K562 (cell line): ENCODE results near the gene IGF1R. TPM values are rescaled to one million over a fixed set of nuclear protein-coding genes. Genes with fewer than 3 reads are reported as not detected.

ENCODE experiments used
- CHD4 ChIP-seq: fragments of 200-600 bp; sonication (generic); IDR thresholded peaks from 3 replicates; pipeline ENCODE4 v1.6.1; 2012; ENCODE audit warnings: low read depth, mild to moderate bottlenecking, mixed read lengths, low read length, inconsistent platforms; ENCODE audit not compliant: insufficient read depth, insufficient replicate concordance, poor library complexity, severe bottlenecking
- ZBTB40 ChIP-seq, 2 experiments: fragments of 450-650 bp in 1 of 2; sonication (generic) in 1 of 2; formaldehyde crosslinking in 1 of 2; IDR thresholded peaks; 2 replicates each; pipeline versions ENCODE4 v1.7.1 to v1.9.0; 2016 to 2022; ENCODE audit warnings: inconsistent platforms in 1 of 2, mild to moderate bottlenecking in 1 of 2, missing genetic modification reagents in 1 of 2
- ZC3H8 ChIP-seq: fragments of 450-650 bp; IDR thresholded peaks from 2 replicates; pipeline ENCODE4 v1.6.1; 2017
- ZNF583 ChIP-seq: fragments of 250-450 bp; sonication (Bioruptor Pico); IDR thresholded peaks from 2 replicates; pipeline ENCODE4 v1.4.0; 2020
- polyA plus RNA-seq, 8 experiments: library from polyadenylated mRNA; depleted of rRNA in 4 of 8; stranded (reverse) in 5 of 8; unstranded in 3 of 8; fragments of >200 nt; fragmentation: Nextera tagmentation in 2 of 8; fragmentation: Illumina TruSeq in 1 of 8; extraction: Ambion mirVana in 2 of 8; extraction: Trizol in 1 of 8; gene quantifications; 2 replicates each; pipeline versions ENCODE4 v1.2.1 to v1.2.3, GENCODE V29; 2011 to 2014; ENCODE audit warnings: inconsistent platforms in 1 of 8, missing spikeins in 1 of 8
- total RNA-seq, 7 experiments: library from RNA; depleted of rRNA in 6 of 7; stranded (reverse); fragments of >200 nt in 6 of 7; fragmentation: Illumina TruSeq in 2 of 7; extraction: Trizol in 2 of 7; gene quantifications; 2 replicates each; pipeline versions ENCODE4 v1.2.1 to v1.2.3, GENCODE V29; 2011 to 2021; ENCODE audit warnings: low replicate concordance in 1 of 7

The IGF1R gene
- total and polyA plus RNA-seq, 9 of the 15 experiments (the other 6 are each of a cell fraction or from before 2014, with no cell fraction given): 0.35 to 8.0 (median 1.6) TPM

- no peak for TF ChIP-seq ZBTB40 (IDR thresholded peaks at IDR 0.05)
- no peak for TF ChIP-seq ZBTB40 (CRISPR knock-in tag; IDR thresholded peaks at IDR 0.05)
- no peak for TF ChIP-seq CHD4
- TF ChIP-seq ZNF583 (CRISPR knock-in tag): no peak
- TF ChIP-seq ZC3H8: no peak
These were observed 145.9 kb downstream of the IGF1R start (continued) for GRCh38 chr15:98794211-98794610.
